KG1 (cell line): ENCODE results near the gene UPF2.

Experiments used
- DNase-seq: peaks from one replicate; lab custom pipeline; 2025; lab: John Stamatoyannopoulos, UW

UPF2 gene

GRCh38 chr10:11884706-11885423, 157.7 kb downstream of the UPF2 start:
- no peak for DNase-seq

GRCh38 chr10:11882646-11883375, 159.8 kb downstream of the UPF2 start:
- no peak for DNase-seq

GRCh38 chr10:11881477-11882417, 160.9 kb downstream of the UPF2 start:
- DNase-seq: no peak

GRCh38 chr10:11881030-11881476, 161.6 kb downstream of the UPF2 start:
- DNase-seq: no peak

- DNase-seq: no peak
Observed at GRCh38 chr10:11880151-11881029, 162.2 kb downstream of the UPF2 start.

GRCh38 chr10:11879387-11880094, 163.1 kb downstream of the UPF2 start:
- DNase-seq: no peak

GRCh38 chr10:11878776-11879175, 163.8 kb downstream of the UPF2 start:
- no peak for DNase-seq

GRCh38 chr10:11877591-11877905, 165.1 kb downstream of the UPF2 start:
- no peak for DNase-seq

- DNase-seq: no peak
Observed at GRCh38 chr10:11876805-11877590, 165.6 kb downstream of the UPF2 start.

GRCh38 chr10:11876324-11876723, 166.3 kb downstream of the UPF2 start:
- DNase-seq: no peak

GRCh38 chr10:11875494-11876281, 166.9 kb downstream of the UPF2 start:
- DNase-seq: no peak

- DNase-seq: no peak
Observed at GRCh38 chr10:11874568-11875493, 167.8 kb downstream of the UPF2 start.

GRCh38 chr10:11871466-11871865, 171.1 kb downstream of the UPF2 start:
- DNase-seq: no peak

GRCh38 chr10:11870900-11871400, 171.7 kb downstream of the UPF2 start:
- DNase-seq: no peak

GRCh38 chr10:11870461-11870780, 172.2 kb downstream of the UPF2 start:
- no peak for DNase-seq
